ENCODE data around the gene TBC1D8.
A peak's percentile ranks its signal among the peaks of the same experiment; 100 is the strongest.

The TBC1D8 gene

GRCh38 chr2:100962366-100963025, 188.7 kb downstream of the TBC1D8 start:
- no peak for DNase-seq

- DNase-seq: no peak
These were observed 190.5 kb downstream of the TBC1D8 start for GRCh38 chr2:100960688-100961087.

GRCh38 chr2:100959225-100959880, 191.8 kb downstream of the TBC1D8 start:
- DNase-seq: no peak

- peak in 8 of 58 donors; percentile 11 to 57 (median 23) for DNase-seq
These were observed 193.1 kb downstream of the TBC1D8 start for GRCh38 chr2:100957996-100958653.
